NCI-H748 treated with DMSO at 0.1 percent for 48 hours (cell line): ENCODE measurements around the gene NUP210.
"Not testable (repeated sequence)": the region's sequence is repeated elsewhere in the genome, so short reads cannot be mapped to it uniquely, and the experiment has no call there.

Experiments used
- DNase-seq: peaks from one replicate; lab custom pipeline; 2025; lab: John Stamatoyannopoulos, UW

Gene NUP210

DNA sequence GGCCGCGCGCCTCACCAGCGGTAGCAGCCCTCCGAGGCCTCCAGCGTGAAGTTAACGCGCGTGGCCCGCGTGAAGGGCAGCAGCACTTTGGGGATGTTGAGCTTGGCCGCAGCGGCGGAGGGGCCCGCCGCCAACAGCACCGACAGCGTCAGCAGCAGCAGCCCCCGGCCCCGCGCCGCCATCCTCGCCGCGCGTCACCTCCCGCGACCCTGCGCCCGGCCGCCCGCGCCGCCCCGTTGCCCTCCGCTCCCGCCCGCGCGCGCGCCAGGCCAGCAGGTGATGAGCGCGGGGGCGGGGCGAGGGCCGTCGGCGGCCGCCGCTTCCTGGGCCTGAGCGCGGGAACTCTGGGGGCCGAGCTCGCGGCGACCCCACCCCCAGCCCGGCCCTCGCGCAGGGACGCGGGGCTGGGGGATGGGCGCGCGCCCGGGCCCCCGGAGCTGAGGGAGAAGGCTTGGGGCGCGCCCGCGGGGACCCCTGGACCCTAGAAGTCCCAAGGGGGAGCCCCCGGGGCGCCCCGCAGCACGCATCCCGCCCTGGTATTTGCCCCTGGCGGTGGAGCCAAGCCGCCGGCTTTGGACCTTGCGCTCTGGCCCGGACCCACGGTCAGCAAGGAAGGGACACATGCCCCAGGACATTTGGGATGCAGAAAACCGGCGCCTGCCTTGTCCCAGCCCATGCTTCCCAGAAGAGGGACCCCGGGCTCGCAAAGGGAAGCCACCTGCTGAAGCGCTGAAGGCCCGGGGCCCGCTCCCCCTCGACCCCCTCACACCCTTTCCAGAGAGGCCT lies at the start of gene NUP210:
Gene NUP210 (minus strand): TSS at position 278 of the 786 bp plus-strand sequence. CDS start 96 bp downstream, at position 182.
- peak; percentile 14 for DNase-seq

DNA sequence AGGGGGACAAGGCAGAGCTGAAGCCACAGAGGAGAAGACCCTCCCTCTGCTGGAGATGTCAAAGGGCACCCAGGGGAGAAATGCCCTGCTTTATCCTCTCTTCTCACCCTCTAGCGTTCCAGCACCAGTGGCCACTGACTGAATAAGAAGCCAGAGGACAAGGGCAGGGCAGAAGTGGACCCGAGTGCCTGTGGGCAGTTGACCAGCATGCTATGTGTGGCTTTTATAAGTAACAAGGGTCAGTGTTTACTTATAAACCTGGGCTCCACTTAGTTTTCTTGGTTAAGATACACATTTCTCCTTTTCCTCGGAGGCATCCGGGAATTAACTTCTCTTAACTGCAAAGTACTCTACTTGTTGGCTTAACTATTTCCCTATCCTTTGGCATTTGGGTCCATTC lies 46.7 kb upstream of the NUP210 start:
- no peak for DNase-seq

DNA sequence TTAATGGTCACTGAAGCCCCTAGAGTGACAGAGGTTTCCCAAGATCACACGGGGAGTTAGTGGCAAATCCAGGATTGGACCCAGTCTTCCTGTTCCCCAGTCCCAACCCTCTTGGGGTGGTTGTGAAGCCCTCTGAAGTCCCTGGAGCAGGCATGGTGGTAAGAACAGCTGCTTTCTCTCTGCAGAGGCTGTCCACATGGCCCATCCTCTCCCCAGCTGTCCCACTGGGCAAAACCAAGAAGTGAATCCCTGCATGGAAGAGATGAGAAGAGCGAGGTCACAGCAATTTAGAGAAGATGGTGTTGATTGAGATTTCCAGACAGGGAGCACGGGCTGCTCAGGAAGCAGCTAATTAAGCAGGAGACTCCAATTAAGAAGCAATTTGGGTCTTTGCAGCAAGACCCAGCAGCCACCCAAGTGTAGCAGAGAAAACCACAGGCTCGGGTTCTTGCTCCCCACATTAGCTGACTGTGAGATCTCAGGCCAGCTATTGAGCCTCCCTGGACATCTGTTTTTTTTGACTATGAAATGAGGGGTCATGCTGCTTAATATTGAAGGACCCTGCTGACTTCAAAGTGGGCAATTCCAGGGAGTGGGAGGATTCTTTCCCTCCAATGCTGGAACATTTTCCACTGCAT lies 45.2 kb upstream of the NUP210 start:
- DNase-seq, result no peak

DNA sequence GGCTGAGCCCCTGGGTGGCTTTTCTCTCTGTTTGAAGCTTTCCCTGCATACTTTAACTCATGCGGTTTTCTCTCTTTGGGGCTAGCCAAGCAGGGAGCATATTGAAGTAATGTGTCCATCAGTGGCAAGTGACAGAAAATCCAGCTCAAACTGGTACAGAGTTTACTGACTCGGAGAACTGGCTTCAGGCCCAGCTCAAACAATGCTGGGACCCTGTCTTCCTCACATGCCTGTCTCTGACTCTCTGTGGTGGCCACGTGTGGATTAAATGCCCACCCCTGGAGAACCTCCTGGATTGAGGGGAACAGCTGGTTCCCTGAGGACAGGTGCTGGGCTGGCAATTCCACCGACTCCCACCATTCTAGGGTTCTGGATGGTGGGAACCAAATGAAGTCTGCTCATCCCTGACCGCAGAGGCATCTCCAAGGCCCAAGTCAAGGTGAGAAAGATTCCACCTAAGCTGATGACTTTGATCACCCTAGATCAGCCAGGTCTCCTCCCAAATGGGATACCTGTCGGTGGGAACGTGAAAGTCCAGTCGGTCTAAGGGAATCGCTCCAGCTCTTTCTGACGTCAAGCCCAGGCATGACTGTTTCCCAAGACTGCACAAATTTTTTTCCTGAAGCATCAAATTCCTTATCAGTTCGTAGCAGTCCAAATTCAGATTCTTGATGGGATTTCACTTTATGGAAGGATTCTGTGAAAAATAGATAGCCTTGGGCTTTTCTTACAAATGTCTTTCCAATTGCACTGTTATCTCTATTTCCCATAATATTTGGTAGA lies 43.7 kb upstream of the NUP210 start:
- no peak for DNase-seq

DNA sequence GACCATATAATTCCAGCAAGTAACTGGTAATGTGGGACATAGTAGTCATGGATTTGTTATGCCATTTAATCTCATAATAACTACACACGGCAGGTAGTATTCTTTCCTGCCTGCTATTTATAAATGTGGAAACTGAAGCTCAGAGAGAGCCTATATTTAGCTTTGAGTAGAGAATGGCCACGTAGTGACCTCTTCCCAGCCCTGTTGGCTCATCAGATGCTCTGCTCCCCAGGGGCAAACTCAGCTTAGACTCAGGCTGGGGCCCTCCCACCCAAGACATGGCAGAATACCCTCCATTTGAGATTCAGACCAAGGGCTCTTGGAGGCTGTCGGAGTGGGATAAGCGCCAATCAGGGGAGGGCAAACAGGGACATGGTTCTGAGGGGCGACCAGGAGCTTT lies 42.7 kb upstream of the NUP210 start:
- DNase-seq, result no peak

DNA sequence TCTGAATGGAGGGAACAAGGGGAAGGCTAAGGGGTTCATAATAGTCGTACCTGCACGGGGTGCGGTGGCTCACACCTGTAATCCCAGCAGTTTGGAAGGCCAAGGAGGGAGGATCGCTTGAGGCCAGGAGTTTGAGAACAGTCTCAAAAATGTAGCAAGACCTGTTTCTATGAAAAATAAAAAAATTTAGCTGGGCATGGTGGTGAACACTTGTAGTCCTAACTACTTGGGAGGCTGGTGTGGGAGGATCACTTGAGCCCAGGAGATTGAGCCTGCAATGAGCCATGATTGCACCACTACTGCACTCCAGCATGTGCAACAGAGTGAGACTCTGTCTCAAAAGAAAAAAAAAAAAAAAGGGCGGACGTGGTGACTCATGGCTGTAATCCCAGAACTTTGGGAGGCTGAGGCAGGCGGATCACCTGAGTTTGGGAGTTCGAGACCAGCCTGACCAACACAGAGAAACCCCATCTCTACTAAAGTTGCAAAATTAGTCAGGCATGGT lies 42.1 kb upstream of the NUP210 start:
- no peak for DNase-seq

DNA sequence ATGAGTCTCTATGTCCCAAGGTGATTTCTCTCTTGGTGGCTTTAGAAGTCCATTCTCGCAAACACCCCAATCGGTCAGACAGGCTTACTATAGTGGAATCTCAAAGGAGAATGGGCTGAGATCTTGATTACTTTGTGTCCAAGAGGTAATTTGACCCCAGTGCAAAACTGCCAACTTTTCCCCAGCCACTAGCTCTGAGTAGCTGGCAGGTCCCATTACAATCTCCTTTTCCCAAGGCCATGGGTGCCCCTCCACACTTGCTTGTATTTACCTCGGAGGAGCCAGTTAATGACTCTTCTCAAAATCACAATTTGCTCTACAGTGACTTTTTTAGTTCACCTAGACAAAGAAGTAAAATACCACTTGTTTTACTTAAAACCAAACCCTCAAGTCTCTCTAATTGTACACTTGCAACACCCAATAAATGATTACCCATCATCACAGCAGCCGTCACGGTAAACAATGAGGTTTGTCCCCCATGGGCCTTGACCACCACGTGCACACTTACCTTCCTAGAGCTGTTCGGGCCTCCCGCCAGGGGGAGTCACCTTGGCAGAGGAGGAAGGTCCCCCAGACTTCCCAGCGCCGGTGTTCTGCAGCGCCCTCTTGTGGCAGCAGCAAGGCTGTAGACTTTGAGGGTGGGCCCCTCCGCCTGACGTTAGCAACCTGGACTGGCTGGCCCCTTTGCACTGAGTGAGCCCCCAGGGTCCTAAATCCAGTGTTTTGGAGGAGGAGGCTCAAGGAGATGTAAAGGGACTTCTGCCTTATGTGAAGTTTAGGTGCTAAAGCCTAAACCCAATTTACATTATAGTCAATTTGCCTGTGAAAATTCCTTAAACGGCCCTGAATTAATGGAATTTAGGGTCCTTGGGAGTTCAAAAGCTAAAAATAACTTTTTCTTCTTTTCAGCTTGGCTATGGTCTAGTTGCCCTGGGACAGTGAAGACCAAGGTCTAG lies 41.3 kb upstream of the NUP210 start:
- DNase-seq, result peak; percentile 46

DNA sequence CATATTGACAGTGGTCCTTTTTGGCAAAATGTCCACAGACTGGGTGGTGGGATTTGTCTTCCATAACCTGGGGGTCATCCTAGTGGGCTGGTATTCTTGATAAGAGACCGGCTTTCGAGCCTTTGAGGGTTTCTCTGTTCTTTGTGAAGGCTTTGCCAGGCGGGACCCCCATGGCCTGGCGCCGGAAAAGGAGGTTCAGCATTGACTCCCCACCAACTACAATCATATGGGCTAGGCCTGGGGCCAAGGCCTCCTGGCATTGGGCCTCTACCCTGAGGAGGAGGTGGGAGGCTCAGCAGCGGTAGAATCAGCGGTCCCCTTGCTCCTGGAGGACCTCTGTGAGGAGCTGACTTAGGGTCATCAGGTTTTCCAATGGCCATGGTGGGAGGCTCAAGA lies 40.2 kb upstream of the NUP210 start:
- DNase-seq, result no peak

DNA sequence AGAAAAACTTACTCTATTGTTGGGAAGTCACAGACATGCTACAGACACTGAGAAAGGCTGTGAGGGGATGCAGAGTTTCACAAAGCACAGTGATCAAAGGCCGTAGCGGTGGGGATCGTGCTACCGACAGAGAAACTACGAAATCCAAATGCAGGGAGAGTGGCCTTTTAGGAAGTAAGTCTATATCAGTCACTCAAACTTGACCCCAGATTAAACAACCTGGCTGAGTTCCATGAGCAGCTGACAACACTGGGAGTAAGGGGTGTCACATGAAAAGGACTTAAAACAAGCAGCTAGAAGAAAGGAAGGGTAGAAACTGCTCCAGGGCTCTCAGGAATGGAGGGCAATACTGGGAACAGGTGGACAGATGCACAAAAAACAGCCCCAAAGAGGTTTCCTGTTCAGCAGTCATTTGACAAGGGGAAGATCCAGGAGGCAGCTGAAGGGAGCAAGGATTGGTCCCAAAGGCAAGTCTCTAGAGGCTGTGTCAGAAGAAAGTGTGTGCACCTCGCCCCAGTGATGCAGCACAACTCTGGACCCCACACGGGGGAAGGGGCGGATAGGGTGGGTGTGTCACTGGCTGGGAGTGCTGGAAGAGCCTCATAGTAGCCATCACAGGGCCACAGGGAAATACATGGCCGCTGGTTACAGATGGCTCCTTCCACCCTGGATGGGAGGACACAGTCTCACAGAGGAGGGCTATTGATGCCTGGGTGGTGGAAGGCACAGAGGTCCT lies 39.7 kb upstream of the NUP210 start:
- no peak for DNase-seq

DNA sequence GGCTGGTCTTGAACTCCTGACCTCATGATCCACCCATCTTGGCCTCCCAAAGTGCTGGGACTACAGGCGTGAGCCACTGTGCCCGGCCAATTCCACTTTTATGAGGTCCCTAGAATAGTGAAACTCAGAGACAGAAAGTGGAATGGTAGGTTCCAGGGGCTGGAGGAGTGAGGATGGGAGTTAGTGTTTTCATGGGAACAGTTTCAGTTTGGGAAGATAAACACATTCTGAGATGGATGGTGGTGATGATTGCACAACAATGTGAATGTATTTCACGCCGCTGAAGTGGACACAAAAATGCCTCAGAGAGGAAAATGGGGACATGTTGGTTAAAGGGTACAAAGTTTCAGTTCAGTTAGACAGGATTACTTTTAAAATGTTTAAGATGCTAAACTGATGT lies 37.5 kb upstream of the NUP210 start:
- DNase-seq, result no peak

DNA sequence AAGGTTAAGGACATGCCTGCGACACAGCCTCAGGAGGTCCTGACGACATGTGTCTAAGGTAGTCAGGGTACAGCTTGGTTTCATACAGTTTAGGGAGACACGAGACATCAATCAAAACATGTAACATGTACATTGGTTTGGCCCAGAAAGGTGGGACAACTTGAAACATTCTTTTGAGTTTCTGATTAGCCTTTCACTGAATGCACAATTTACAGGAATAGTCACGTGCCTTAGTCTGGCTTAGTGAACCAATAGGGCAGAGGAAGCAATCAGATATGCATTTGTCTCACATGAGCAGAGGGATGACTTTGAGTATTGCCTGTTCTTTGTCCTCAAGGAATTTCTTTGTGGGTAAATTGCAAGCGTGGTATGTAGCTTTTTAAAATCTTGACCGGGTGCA lies 35.5 kb upstream of the NUP210 start:
- DNase-seq, result no peak

DNA sequence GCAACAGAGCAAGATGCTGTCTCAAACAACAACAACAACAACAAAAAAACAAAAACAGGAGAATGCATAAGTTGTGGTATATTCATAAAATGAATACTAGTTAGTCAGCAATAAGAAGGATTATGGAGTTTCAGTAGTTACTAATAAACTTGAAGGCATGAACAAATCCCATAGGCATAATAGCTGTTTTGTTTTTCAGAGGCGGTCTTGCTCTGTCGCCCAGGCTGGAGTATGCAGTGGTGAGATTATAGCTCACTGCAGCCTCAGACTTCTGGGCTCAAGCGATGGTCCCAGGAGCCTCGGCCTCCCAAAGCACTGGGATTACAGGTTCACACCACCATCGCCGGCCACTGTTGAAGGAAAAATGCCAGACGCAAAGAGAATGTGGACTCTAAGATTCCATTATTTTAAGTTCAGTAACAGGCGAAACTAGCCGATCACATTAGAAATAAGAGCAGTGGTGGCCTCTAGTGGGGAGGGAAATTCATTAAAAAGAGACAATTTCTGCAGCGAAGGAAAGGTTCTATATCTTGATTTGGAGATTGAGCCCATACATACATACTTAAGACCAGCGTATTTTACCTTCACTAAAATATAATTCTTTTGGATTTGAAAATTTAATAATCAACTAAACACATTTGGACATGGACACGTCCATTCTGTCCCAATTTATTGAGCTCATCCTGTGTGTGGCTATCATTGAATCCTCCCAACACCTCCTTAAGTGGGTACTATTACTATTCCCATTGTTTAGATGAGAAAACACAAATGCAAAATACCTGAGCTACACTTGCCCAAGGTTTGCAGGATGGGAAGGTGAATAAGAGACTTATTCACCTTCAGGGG lies 32.6 kb upstream of the NUP210 start:
- peak; percentile 40 for DNase-seq

DNA sequence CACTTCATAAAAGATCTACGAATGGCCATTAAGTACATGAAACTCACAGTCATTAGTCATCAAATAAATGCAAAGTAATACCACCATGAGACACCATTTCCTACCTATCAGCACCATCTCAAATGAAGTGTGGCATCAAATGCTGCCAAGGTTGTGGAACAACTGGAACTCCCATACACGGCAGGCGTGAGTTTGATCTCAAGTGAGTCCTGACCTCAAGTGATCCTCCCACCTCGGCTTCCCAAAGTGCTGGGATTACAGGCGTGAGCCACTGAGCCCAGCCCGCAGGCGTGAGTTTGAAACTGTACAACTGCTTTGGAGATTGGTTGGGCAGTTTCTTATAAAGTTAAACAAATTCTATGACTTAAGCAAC lies 31.2 kb upstream of the NUP210 start:
- no peak for DNase-seq

DNA sequence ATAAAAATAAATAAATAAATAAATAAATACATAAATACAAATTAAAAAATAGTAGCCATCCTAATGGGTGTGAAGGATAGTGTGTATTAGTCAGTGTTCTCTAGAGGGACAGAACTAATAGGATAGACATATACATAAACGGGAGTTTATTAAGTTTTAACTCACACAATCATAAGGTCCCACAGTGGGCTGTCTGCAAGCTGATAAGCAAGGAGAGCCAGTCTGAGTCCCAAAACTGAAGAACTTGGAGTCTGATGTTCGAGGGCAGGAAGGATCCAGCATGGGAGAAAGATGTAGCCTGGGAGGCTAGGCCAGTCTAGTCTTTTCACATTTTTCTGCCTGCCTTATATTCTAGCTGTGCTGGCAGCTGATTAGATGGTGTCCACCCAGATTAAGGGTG lies 22.8 kb upstream of the NUP210 start:
- not testable (repeated sequence) for DNase-seq

DNA sequence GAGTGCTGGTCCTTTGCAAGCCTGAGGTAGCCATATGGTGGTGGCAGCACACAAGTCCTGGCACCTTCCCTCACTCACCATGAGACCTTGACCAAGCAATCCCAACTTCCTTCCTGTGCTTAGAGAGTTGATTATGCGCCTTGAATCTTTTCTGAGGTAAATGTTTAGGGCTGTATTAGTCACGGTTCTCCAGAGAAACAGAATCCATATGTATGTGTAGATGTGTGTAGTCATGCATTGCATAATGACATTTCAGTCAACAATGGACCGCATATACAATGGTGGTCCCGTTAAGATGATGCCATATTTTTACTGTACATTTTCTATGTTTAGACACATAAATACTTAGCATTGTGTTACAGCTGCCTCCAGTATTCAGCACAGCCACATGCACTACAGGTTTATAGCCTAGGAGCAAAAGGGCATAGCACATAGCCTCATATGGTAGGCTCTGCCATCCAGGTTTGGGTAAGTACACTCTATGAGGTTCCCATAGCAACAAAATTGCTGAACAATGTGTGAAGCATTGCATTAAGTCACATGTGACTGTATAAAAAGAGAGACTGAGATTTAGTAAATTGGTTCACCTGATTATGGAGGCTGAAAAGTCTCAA lies 20.2 kb upstream of the NUP210 start:
- no peak for DNase-seq

DNA sequence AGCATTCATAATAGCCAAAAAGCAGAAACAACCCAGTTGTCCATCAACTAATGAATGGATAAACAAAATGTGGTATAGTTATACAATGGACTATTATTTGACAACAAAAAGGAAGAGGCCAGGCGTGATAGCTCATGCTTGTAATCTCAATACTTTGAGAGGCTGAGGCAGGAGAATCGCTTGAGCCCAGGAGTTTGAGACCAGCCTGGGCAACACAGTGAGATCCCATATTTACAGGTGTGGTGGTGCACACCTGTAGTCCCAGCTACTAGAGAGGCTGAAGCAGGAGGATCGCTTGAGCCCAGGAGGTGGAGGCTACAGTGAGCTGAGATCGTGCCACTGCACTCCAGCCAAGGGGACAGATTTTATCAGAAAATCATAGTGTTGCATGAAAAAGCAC lies 16.1 kb upstream of the NUP210 start:
- DNase-seq, result not testable (repeated sequence)

DNA sequence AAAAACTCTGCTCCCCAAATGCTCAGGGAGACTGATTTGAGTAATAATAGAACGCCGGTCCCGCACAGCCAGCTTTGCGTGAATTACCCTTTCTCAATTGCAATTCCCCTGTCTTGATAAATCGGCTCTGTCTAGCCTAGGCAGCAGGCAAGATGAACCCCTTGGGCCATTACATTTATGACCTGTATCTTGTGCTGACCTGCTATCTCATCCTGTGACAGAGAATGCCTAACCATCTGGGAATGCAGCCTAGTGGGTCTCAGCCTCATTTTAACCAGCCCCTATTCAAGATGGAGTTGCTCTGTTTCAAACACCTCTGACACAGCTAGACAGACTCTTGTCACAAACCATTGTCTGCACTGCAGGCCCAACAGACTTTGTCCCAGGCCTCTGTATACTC lies 13.8 kb upstream of the NUP210 start:
- DNase-seq, result no peak

DNA sequence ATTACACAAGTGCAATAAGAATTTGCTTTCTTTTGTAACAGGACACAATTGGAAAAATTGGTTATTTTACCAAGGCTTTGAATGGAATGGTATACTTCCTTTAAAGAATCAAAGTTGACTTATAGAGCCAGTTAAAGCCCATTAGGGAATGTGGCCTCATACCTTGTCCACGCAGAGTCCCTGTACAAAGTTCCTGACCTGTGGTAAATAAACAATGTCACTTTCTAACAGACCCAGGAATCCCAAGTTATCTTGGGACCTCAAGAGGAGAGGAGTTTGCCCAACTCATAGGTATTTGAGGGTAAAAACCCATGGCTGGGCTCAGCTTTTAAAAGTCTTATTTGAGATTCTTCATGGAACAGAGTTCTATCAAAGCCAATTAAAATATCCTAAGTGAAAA lies 12.0 kb upstream of the NUP210 start:
- no peak for DNase-seq

DNA sequence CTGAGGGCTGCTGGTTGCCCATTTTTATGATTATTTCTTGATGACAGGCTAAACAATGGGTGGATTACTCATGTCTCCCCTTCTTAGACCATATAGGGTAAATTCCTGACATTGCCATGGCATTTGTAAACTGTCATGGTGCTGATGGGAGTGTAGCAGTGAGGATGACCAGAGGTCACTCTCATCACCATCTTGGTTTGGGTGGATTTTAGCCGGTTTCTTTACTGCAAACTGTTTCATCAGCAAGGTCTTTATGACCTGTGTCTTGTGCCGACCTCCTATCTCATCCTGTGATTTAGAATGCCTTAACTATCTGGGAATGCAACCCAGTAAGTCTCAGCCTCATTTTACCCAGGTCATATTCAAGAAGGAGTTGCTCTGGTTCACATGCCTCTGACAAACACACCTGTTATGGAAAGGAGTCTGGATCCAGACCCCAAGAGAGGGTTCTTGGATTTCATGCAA lies 10.3 kb upstream of the NUP210 start:
- DNase-seq, result not testable (repeated sequence)
